ENCODE data around the gene PFDN1.

DNA sequence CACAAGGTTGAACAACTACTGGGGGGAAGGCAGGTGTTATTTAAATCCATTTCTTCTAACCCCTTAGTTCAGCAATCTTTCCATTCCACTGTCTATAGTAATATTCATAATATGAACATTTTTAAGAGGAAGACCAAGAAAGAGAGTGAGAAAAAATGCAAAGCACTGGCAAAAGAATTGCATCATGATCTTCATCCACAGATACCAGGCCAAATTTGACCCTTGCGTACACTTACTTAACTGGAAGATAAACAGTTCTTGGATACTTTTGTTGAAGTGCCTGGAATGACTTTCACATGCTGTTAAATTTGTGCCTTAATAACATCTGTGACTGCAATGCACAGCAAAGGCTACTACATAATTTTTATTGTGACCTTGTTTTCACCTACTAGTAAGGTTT lies 1.8 kb downstream of the PFDN1 start:
- TF ChIP-seq CTCF (IDR thresholded peaks at IDR 0.05), result no peak
- TF ChIP-seq POLR2A (IDR thresholded peaks at IDR 0.05), result no peak

All from transverse colon (tissue), 3 donors.